DOHH2 (cell line): Measurements from ENCODE around the gene LOXL4.

Experiments used
- EZH2phosphoT487 ChIP-seq: fragments of 200-600 bp; sonication (generic); IDR thresholded peaks from 2 replicates; pipeline ENCODE4 v1.6.1; 2017; ENCODE audit warnings: borderline replicate concordance, mild to moderate bottlenecking, antibody characterized with exemption, low read length, moderate library complexity, mixed read lengths
- TF ChIP-seq, protein P1 (sequence below): fragments of 200-600 bp; sonication (generic); IDR thresholded peaks from one replicate; pipeline ENCODE4 v1.5.1; 2014; ENCODE audit warnings: antibody characterized with exemption, mild to moderate bottlenecking, low read depth, low read length; ENCODE audit not compliant: poor library complexity, severe bottlenecking

- TF ChIP-seq, protein P1, sequence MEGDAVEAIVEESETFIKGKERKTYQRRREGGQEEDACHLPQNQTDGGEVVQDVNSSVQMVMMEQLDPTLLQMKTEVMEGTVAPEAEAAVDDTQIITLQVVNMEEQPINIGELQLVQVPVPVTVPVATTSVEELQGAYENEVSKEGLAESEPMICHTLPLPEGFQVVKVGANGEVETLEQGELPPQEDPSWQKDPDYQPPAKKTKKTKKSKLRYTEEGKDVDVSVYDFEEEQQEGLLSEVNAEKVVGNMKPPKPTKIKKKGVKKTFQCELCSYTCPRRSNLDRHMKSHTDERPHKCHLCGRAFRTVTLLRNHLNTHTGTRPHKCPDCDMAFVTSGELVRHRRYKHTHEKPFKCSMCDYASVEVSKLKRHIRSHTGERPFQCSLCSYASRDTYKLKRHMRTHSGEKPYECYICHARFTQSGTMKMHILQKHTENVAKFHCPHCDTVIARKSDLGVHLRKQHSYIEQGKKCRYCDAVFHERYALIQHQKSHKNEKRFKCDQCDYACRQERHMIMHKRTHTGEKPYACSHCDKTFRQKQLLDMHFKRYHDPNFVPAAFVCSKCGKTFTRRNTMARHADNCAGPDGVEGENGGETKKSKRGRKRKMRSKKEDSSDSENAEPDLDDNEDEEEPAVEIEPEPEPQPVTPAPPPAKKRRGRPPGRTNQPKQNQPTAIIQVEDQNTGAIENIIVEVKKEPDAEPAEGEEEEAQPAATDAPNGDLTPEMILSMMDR = no peak
- no peak for TF ChIP-seq EZH2phosphoT487
Observed at GRCh38 chr10:98246911-98247805, 20.8 kb downstream of the LOXL4 start.
